Mammary epithelial cell (primary cell): ENCODE data around the gene MMEL1.

Source experiments
- EZH2 ChIP-seq: IDR thresholded peaks from 2 replicates; pipeline ENCODE4 v1.6.1; 2012; ENCODE audit warnings: low read length, inconsistent platforms, borderline replicate concordance
- TF ChIP-seq, protein P1 (sequence below), 2 donors: IDR thresholded peaks in 1 of 2; conservative IDR thresholded peaks in 1 of 2; 2 replicates each; pipeline ENCODE4 v1.5.1; 2011 to 2012; ENCODE audit warnings: inconsistent platforms in 2 of 2, low read length in 2 of 2, mild to moderate bottlenecking in 2 of 2, control low read depth in 1 of 2, low read depth in 1 of 2; ENCODE audit not compliant: insufficient read depth in 1 of 2; ENCODE audit errors: extremely low read depth in 1 of 2

DNA sequence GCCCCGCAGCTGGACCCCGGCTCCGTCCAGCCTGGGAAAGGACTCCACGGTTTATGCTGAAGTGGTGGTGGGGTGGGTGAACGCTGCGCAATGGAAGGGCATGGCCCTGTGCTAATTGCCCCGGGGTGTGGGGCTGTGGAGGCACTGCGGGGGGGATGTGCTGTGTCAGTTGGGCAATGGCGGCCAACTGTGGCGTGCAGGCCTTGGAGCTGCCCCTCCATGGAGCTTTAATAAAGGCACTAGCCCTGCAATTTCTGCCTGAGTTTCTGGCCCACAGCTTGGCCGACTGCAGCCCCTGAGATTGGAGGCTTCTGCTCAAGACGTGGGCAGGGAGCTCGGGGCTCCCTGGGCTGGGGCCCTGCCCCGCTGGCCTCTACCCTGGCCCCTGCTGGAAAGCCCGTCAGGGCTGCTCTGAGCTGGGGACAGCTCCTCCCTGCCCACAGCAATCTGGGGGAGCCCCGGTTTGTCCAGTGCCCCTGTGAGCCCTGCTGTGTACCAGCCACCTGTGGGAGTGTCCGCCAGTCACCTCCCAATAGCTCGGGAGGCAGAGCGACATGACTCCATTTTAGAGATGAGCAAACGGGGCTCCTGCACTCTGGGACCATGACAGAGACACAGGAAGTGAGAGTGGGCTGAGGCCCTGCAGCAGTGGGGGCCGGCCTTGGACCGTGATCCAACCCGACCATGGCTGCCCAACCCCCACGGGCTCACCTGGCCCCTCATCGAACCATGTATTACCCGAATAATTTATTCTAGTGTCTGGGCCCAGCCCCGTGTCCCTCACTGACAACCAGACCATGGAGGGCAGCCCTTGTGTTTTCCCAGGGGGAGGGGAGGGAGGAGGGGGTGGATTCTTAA lies 85.4 kb downstream of the MMEL1 start:
- TF ChIP-seq, protein P1, sequence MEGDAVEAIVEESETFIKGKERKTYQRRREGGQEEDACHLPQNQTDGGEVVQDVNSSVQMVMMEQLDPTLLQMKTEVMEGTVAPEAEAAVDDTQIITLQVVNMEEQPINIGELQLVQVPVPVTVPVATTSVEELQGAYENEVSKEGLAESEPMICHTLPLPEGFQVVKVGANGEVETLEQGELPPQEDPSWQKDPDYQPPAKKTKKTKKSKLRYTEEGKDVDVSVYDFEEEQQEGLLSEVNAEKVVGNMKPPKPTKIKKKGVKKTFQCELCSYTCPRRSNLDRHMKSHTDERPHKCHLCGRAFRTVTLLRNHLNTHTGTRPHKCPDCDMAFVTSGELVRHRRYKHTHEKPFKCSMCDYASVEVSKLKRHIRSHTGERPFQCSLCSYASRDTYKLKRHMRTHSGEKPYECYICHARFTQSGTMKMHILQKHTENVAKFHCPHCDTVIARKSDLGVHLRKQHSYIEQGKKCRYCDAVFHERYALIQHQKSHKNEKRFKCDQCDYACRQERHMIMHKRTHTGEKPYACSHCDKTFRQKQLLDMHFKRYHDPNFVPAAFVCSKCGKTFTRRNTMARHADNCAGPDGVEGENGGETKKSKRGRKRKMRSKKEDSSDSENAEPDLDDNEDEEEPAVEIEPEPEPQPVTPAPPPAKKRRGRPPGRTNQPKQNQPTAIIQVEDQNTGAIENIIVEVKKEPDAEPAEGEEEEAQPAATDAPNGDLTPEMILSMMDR (conservative IDR thresholded peaks at IDR 0.05 in 1 of 2, IDR thresholded peaks at IDR 0.05 in 1 of 2; ENCODE audit: extremely low read depth in 1 of 2, insufficient read depth in 1 of 2, low read depth in 1 of 2, low read length in 2 of 2): no peak
- TF ChIP-seq EZH2: no peak
